BE2C (cell line): ENCODE measurements around the gene FBXL14.

Source experiments
- DNase-seq: peaks from one replicate; pipeline ENCODE4 v3.0.0-alpha.2; 2020
- H3K27me3 ChIP-seq: fragments of 250-450 bp; sonication (Bioruptor Pico); 2 replicates; pipeline ENCODE4 v1.5.1; 2020; ENCODE audit warnings: mild to moderate bottlenecking
- H3K36me3 ChIP-seq: fragments of 250-450 bp; sonication (Bioruptor Pico); 2 replicates; pipeline ENCODE4 v1.5.1; 2020; ENCODE audit warnings: mild to moderate bottlenecking
- H3K4me1 ChIP-seq: fragments of 250-450 bp; sonication (Bioruptor Pico); 2 replicates; pipeline ENCODE4 v1.5.1; 2020
- H3K4me3 ChIP-seq: 2 replicates; pipeline ENCODE4 v1.5.1; 2011; ENCODE audit warnings: low read depth, low read length
- H3K9me3 ChIP-seq: fragments of 250-450 bp; sonication (Bioruptor Pico); 2 replicates; pipeline ENCODE4 v1.5.1; 2020
- TF ChIP-seq, protein P1 (sequence below): IDR thresholded peaks from 2 replicates; pipeline ENCODE4 v1.5.1; 2012; ENCODE audit warnings: mild to moderate bottlenecking, low read depth, low read length

FBXL14 gene

DNA sequence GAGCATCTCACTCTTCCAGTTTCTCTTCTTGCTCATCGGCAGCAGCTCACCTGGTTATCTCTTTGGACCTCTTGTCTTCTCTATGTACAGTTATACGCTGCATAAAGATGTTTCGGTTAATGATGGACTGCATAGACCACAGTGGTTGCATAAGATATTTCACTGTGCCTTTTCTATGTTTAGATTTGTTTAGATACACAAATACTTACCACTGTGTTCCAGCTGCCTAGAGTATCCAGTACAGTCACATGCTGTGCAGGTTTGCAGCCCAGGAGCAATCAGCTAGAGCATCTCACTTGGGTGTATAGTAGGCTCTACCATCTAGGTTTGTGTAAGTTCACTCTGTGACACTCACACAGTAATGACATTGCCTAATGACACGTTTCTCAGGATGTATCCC lies 57.6 kb downstream of the FBXL14 start:
- Histone ChIP-seq H3K36me3 (no peaks in the 10 kb centered on the region), H3K4me3 (no peak overlapping the region), H3K4me1 (no peaks in the 10 kb centered on the region), H3K27me3 (peaks cover 53% of the 10 kb centered on the region), H3K9me3 (no peaks in the 10 kb centered on the region; the same call in 1 of the 2 replicates)
- TF ChIP-seq, protein P1, sequence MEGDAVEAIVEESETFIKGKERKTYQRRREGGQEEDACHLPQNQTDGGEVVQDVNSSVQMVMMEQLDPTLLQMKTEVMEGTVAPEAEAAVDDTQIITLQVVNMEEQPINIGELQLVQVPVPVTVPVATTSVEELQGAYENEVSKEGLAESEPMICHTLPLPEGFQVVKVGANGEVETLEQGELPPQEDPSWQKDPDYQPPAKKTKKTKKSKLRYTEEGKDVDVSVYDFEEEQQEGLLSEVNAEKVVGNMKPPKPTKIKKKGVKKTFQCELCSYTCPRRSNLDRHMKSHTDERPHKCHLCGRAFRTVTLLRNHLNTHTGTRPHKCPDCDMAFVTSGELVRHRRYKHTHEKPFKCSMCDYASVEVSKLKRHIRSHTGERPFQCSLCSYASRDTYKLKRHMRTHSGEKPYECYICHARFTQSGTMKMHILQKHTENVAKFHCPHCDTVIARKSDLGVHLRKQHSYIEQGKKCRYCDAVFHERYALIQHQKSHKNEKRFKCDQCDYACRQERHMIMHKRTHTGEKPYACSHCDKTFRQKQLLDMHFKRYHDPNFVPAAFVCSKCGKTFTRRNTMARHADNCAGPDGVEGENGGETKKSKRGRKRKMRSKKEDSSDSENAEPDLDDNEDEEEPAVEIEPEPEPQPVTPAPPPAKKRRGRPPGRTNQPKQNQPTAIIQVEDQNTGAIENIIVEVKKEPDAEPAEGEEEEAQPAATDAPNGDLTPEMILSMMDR, result no peak
- no peak for DNase-seq

DNA sequence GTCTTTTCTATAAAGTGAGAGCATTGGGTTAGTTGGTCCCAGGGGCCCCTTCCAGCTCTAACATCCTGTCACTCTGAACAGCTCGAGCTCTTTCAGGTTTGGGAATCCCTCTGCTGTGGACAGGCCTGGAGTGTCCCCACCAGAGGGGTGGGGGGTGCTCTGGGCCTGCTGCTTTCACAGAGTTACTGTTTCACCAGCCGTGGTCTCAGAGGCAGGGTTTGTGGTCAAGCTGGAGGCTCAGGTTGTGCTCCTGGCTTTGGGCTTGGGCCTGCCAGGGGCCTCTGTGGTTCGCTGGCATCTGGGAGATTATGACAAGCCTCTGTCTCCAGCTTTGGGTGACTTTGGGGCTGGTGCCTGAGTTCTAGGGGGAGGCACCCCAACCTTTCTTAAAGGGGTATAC lies 59.6 kb downstream of the FBXL14 start:
- TF ChIP-seq, protein P1, result no peak
- no peaks in the 10 kb centered on the region; the same call in 1 of the 2 replicates for H3K9me3 ChIP-seq
- no peak overlapping the region for H3K4me3 ChIP-seq
- no peaks in the 10 kb centered on the region for H3K36me3 ChIP-seq
- DNase-seq, result no peak
- peaks cover 74% of the 10 kb centered on the region for H3K27me3 ChIP-seq
- no peaks in the 10 kb centered on the region for H3K4me1 ChIP-seq

DNA sequence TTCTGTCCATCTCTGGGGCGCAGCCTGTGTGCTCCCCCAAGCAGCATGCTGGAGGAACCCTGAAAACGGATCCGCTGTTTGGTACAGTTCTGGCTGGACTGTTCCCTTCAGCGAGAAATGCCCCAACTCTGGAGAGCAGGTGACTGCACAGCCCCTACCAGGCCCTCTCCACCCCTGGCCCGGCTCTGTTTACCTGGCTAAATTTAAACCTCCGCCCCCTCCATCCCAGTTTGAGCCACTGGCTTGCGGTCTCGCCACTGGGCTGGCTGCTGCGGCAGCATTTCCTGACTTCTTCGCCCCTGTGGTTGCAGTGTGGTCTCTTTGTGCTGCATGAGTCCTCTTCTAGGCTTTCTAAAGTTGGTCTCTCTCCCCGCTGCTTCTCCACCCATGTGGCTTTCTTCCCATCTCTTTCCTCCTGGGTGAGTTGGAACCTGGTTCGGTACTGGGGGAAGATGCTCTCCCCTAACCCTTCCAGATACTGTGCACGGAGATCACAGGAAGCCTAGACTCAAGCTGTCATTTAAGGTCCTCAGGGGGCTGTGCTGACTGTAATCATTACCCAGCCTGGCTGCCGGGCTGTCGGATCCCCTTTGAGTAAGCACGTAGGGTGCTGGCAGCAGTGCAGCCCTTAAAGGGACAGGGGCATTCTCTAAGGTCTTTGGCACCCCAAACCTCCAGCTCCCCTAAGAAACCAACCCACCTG lies 60.6 kb downstream of the FBXL14 start:
- no peaks in the 10 kb centered on the region for H3K36me3 ChIP-seq
- H3K27me3 ChIP-seq, result peaks cover 83% of the 10 kb centered on the region
- H3K4me1 ChIP-seq, result no peaks in the 10 kb centered on the region
- no peaks in the 10 kb centered on the region; the same call in 1 of the 2 replicates for H3K9me3 ChIP-seq
- peak overlapping the region; percentile 29 for H3K4me3 ChIP-seq
- DNase-seq, result no peak
- TF ChIP-seq, protein P1, result no peak

DNA sequence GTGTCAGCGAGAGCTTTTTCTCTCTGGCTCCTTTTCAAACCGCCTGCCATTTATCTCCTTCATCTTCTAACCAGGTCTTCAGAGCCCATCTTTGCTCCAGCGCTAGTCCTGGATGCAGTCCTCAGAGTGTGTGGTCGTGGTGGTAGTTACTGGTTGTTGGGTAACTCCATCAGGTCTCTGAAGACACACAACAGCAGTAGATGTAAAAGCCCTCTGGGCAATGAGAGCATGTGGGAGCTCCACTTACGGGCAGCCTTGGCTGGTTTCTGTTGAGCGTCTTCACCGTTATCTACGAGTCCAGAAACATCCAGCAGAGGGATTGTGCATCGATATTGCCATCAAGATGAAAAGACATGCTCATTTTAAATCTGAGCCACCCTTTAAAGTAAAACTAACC lies 61.2 kb downstream of the FBXL14 start:
- DNase-seq, result no peak

DNA sequence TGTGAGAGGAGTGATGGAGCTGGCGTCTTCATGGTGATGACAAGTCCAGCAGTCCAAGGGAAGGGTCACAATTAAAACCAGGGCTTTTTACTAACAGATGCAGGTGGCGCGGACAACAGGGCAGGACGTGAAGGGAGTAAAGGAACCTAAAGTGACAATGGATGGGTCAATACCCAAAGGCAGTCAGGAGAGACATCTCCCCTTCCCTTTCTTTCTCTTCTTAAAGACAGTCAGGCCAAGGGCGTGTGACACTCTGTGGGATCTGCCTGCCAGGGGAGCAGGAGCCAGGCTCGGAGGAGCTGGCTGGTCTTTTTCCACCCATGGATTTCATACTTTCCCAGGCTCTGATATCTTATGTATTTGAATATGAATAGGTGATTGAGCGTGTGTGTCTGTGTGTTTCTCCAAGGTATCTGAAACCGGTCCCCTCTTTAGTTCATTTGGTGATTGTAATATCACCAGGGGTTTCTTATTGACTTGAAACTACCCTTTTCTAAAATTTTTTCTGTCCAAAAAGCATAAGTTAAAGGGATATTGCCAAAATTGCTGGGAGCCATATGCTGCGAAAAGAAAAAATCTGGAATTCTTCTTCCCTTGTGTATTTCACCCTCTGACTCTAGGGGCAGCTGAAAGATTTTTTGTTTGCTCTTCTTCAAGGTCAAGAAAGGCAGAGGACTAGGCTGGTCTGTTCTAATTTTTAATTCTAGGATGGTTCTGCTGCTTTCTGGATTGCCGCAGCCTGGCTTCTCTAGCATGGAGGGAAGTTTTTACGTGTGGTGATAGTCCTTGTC lies 61.8 kb downstream of the FBXL14 start:
- Histone ChIP-seq H3K4me3 (peak overlapping the region; percentile 29; the same call in 1 of the 2 replicates), H3K4me1 (no peaks in the 10 kb centered on the region), H3K9me3 (no peaks in the 10 kb centered on the region), H3K36me3 (no peaks in the 10 kb centered on the region), H3K27me3 (peaks cover 86% of the 10 kb centered on the region)
- DNase-seq, result no peak
- TF ChIP-seq, protein P1, result no peak

More for the DNA sequence above, 61.2 kb downstream of the FBXL14 start:
- Histone ChIP-seq H3K36me3 (no peaks in the 10 kb centered on the region), H3K4me1 (no peaks in the 10 kb centered on the region), H3K27me3 (peaks cover 85% of the 10 kb centered on the region), H3K9me3 (no peaks in the 10 kb centered on the region; the same call in 1 of the 2 replicates), H3K4me3 (peak overlapping the region; percentile 29)
- TF ChIP-seq, protein P1, result no peak; the same call in 1 of the 2 replicates
